ENCODE data around the gene TENM3. TPM values are rescaled to one million over a fixed set of nuclear protein-coding genes. Genes with fewer than 3 reads are reported as not detected.

Gene TENM3
- total RNA-seq, 4 donors from 2014 or later: 0.18 to 9.4 (median 1.5) TPM

DNA sequence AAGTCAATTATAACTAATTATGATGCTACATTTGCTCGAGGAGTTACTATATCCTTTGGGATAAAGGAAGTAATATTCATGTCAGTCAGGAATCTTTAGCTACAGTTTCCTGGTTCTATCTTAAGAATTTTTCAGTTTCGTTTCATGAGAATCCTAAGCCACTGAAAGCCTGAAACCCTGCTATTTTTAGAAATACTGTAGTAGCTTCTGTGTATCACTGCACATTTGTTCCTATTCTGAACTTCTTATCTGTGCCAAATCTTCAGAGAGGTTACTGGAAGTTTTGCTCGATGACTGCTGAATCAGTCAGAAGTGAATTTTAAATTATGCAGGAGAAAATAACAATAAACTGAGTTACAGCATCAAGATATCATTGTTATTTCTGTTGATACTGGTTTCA, 249.2 kb downstream of the TENM3 start:
- TF ChIP-seq, protein P1, sequence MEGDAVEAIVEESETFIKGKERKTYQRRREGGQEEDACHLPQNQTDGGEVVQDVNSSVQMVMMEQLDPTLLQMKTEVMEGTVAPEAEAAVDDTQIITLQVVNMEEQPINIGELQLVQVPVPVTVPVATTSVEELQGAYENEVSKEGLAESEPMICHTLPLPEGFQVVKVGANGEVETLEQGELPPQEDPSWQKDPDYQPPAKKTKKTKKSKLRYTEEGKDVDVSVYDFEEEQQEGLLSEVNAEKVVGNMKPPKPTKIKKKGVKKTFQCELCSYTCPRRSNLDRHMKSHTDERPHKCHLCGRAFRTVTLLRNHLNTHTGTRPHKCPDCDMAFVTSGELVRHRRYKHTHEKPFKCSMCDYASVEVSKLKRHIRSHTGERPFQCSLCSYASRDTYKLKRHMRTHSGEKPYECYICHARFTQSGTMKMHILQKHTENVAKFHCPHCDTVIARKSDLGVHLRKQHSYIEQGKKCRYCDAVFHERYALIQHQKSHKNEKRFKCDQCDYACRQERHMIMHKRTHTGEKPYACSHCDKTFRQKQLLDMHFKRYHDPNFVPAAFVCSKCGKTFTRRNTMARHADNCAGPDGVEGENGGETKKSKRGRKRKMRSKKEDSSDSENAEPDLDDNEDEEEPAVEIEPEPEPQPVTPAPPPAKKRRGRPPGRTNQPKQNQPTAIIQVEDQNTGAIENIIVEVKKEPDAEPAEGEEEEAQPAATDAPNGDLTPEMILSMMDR (IDR thresholded peaks at IDR 0.05): no peak
- no peak for TF ChIP-seq POLR2A (IDR thresholded peaks at IDR 0.05)
- H3K4me1 ChIP-seq: no peaks in the 10 kb centered on the region
- DNase-seq: no peak
- H3K9me3 ChIP-seq: no peaks in the 10 kb centered on the region
- no peak overlapping the region for H3K27ac ChIP-seq
- no peak overlapping the region for H3K4me3 ChIP-seq
- no peaks in the 10 kb centered on the region for H3K36me3 ChIP-seq
- no peaks in the 10 kb centered on the region for H3K27me3 ChIP-seq

DNA sequence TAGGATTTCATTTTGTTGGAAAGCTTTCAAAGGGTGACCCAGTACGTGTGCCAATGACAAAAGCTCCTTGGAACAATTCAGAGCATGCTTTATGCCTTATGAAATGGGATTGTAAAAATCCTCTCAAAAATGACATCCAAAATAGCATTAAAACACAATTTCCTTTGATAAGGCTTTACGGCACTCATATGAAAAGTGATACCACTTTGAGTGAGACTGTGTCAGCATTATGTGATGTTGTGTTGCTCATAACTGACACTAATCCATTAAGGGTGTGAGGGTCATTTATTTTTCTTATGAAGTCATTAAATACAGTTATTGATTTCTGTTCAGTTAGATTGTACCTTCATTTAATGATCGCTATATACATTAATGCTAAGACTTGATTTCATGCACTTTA, 250.2 kb downstream of the TENM3 start:
- DNase-seq: no peak
- Histone ChIP-seq H3K27ac (no peak overlapping the region), H3K4me3 (no peak overlapping the region), H3K9me3 (no peaks in the 10 kb centered on the region), H3K36me3 (no peaks in the 10 kb centered on the region), H3K4me1 (no peaks in the 10 kb centered on the region), H3K27me3 (no peaks in the 10 kb centered on the region)
- TF ChIP-seq, protein P1 (IDR thresholded peaks at IDR 0.05): no peak
- TF ChIP-seq POLR2A (IDR thresholded peaks at IDR 0.05): no peak

- TF ChIP-seq POLR2A (IDR thresholded peaks at IDR 0.05): no peak
- TF ChIP-seq, protein P1 (IDR thresholded peaks at IDR 0.05): no peak
- Histone ChIP-seq H3K4me3 (no peak overlapping the region), H3K27ac (no peak overlapping the region)
These were observed 250.9 kb downstream of the TENM3 start for GRCh38 chr4:182494103-182494502.

DNA sequence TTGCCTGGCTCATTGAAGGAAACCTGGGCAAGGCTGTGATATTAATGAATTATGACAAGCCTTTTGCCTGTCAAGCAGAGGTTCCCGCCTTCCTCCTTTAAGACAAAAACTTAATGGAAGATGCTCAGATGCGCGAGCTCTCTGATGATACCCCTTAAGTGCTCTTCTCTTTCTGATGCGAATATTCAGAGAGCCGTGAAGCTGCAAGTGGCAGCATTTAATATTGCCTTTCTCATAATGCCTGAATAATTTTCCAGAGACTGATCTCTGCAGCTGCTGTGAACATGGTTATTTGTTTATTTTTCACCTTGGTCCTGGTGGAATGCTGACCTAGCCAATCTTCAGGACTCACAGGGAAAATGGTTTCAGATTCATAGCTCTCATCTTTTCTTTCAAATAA, 251.8 kb downstream of the TENM3 start:
- DNase-seq: no peak
- TF ChIP-seq, protein P1 (IDR thresholded peaks at IDR 0.05): no peak
- no peak for TF ChIP-seq POLR2A (IDR thresholded peaks at IDR 0.05)
- no peak overlapping the region for H3K4me3 ChIP-seq

More at GRCh38 chr4:182494103-182494502, 250.9 kb downstream of the TENM3 start:
- Histone ChIP-seq H3K4me1 (no peaks in the 10 kb centered on the region), H3K9me3 (no peaks in the 10 kb centered on the region), H3K27me3 (no peaks in the 10 kb centered on the region), H3K36me3 (no peaks in the 10 kb centered on the region)
- no peak for DNase-seq

GRCh38 chr4:182495645-182496385, 252.6 kb downstream of the TENM3 start:
- H3K36me3 ChIP-seq: no peaks in the 10 kb centered on the region

More for the DNA sequence above, 251.8 kb downstream of the TENM3 start:
- Histone ChIP-seq H3K27ac (no peak overlapping the region), H3K4me1 (no peaks in the 10 kb centered on the region), H3K27me3 (no peaks in the 10 kb centered on the region), H3K9me3 (no peaks in the 10 kb centered on the region), H3K36me3 (no peaks in the 10 kb centered on the region)

More at GRCh38 chr4:182495645-182496385, 252.6 kb downstream of the TENM3 start:
- H3K27me3 ChIP-seq: no peaks in the 10 kb centered on the region
- H3K4me3 ChIP-seq: no peak overlapping the region
- H3K27ac ChIP-seq: no peak overlapping the region
- H3K9me3 ChIP-seq: no peaks in the 10 kb centered on the region
- DNase-seq: no peak
- no peaks in the 10 kb centered on the region for H3K4me1 ChIP-seq
- TF ChIP-seq, protein P1 (IDR thresholded peaks at IDR 0.05): no peak
- no peak for TF ChIP-seq POLR2A (IDR thresholded peaks at IDR 0.05)

Data from Peyer's patch (tissue), 4 donors.